Testis (tissue), 2 donors: ENCODE measurements around the gene COX10.

Source experiments
- POLR2A ChIP-seq: fragments of 450-650 bp; IDR thresholded peaks from one replicate; pipeline ENCODE4 v1.6.1; 2017; ENCODE audit warnings: antibody characterized with exemption, mild to moderate bottlenecking, moderate library complexity
- TF ChIP-seq, protein P1 (sequence below), 3 experiments: fragments of 450-650 bp in 2 of 3; fragments of 200-600 bp in 1 of 3; sonication (generic) in 1 of 3; IDR thresholded peaks; one replicate each; pipeline ENCODE4 v1.5.1; 2016 to 2019; ENCODE audit warnings: antibody characterized with exemption in 3 of 3, mild to moderate bottlenecking in 2 of 3, moderate library complexity in 1 of 3

- TF ChIP-seq, protein P1, sequence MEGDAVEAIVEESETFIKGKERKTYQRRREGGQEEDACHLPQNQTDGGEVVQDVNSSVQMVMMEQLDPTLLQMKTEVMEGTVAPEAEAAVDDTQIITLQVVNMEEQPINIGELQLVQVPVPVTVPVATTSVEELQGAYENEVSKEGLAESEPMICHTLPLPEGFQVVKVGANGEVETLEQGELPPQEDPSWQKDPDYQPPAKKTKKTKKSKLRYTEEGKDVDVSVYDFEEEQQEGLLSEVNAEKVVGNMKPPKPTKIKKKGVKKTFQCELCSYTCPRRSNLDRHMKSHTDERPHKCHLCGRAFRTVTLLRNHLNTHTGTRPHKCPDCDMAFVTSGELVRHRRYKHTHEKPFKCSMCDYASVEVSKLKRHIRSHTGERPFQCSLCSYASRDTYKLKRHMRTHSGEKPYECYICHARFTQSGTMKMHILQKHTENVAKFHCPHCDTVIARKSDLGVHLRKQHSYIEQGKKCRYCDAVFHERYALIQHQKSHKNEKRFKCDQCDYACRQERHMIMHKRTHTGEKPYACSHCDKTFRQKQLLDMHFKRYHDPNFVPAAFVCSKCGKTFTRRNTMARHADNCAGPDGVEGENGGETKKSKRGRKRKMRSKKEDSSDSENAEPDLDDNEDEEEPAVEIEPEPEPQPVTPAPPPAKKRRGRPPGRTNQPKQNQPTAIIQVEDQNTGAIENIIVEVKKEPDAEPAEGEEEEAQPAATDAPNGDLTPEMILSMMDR (IDR thresholded peaks at IDR 0.05) = no peak
- TF ChIP-seq POLR2A = no peak
Observed at GRCh38 chr17:14044702-14045101, 24.6 kb upstream of the COX10 start.
